GM19193 (cell line): Measurements from ENCODE around the gene NMNAT1.
A peak's percentile ranks its signal among the peaks of the same experiment; 100 is the strongest.

Source experiments
- POLR2A ChIP-seq: IDR thresholded peaks from 4 replicates; pipeline ENCODE4 v1.6.1; 2011; ENCODE audit not compliant: insufficient read depth, insufficient read length; ENCODE audit errors: extremely low read depth

NMNAT1 gene

GRCh38 chr1:9942939-9943788 lies at the start of gene NMNAT1, which contains the start of gene LZIC:
Gene NMNAT1 (plus strand): TSS chr1:9943475. CDS start chr1:9972074, 28,599 bp downstream.
Gene LZIC (minus strand): TSS chr1:9943391. CDS start chr1:9936619, 6,772 bp downstream.
- TF ChIP-seq POLR2A = peak; percentile 96

GRCh38 chr1:9894115-9894514 lies 49.2 kb upstream of the NMNAT1 start:
- TF ChIP-seq POLR2A = no peak

GRCh38 chr1:9900142-9901043 lies 42.9 kb upstream of the NMNAT1 start:
- TF ChIP-seq POLR2A = no peak

- TF ChIP-seq POLR2A = no peak
Observed at GRCh38 chr1:9901148-9902059, 41.9 kb upstream of the NMNAT1 start.

- no peak for TF ChIP-seq POLR2A
Observed at GRCh38 chr1:9902060-9902452, 41.2 kb upstream of the NMNAT1 start.

- no peak for TF ChIP-seq POLR2A
Observed at GRCh38 chr1:9903801-9904527, 39.3 kb upstream of the NMNAT1 start.

- TF ChIP-seq POLR2A = no peak
Observed at GRCh38 chr1:9904596-9904995, 38.7 kb upstream of the NMNAT1 start.

- TF ChIP-seq POLR2A = no peak
Observed at GRCh38 chr1:9905010-9905409, 38.3 kb upstream of the NMNAT1 start.

GRCh38 chr1:9906466-9906865 lies 36.8 kb upstream of the NMNAT1 start:
- TF ChIP-seq POLR2A = no peak

- no peak for TF ChIP-seq POLR2A
Observed at GRCh38 chr1:9907441-9907840, 35.8 kb upstream of the NMNAT1 start.

- TF ChIP-seq POLR2A = no peak
Observed at GRCh38 chr1:9908871-9909233, 34.4 kb upstream of the NMNAT1 start.

- TF ChIP-seq POLR2A = no peak
Observed at GRCh38 chr1:9909234-9910046, 33.8 kb upstream of the NMNAT1 start.

GRCh38 chr1:9910076-9910422 lies 33.2 kb upstream of the NMNAT1 start, which contains the start of gene CTNNBIP1:
Gene CTNNBIP1 (minus strand): TSS chr1:9910269. CDS start chr1:9872064, 38,205 bp downstream.
- TF ChIP-seq POLR2A = peak; percentile 46
